ENCODE results near the gene MAP2K6.

Gene MAP2K6

GRCh38 chr17:69539781-69540319 is 125.4 kb downstream of the MAP2K6 start:
- no peak for DNase-seq

- DNase-seq = no peak
Measured at GRCh38 chr17:69540356-69540755, 125.9 kb downstream of the MAP2K6 start.

- DNase-seq = no peak
Measured at GRCh38 chr17:69547230-69547629, 132.7 kb downstream of the MAP2K6 start.

- DNase-seq = no peak
Measured at GRCh38 chr17:69547947-69548346, 133.4 kb downstream of the MAP2K6 start.

GRCh38 chr17:69551212-69552010 is 136.9 kb downstream of the MAP2K6 start:
- no peak for DNase-seq

- no peak for DNase-seq
Measured at GRCh38 chr17:69552986-69553667, 138.6 kb downstream of the MAP2K6 start.

GRCh38 chr17:69555056-69555455 is 140.6 kb downstream of the MAP2K6 start:
- DNase-seq = no peak

- no peak for DNase-seq
Measured at GRCh38 chr17:69557339-69557738, 142.8 kb downstream of the MAP2K6 start.

- DNase-seq = no peak
Measured at GRCh38 chr17:69558796-69559195, 144.3 kb downstream of the MAP2K6 start.

- no peak for DNase-seq
Measured at GRCh38 chr17:69560987-69561441, 146.5 kb downstream of the MAP2K6 start.

GRCh38 chr17:69561462-69561861 is 147.0 kb downstream of the MAP2K6 start:
- no peak for DNase-seq

- DNase-seq = no peak
Measured at GRCh38 chr17:69565447-69565846, 150.9 kb downstream of the MAP2K6 start.

GRCh38 chr17:69567130-69567529 is 152.6 kb downstream of the MAP2K6 start:
- DNase-seq = no peak

- no peak for DNase-seq
Measured at GRCh38 chr17:69572747-69573146, 158.2 kb downstream of the MAP2K6 start.

- DNase-seq = no peak
Measured at GRCh38 chr17:69573396-69573795, 158.9 kb downstream of the MAP2K6 start.

- no peak for DNase-seq
Measured at GRCh38 chr17:69574257-69575197, 160.0 kb downstream of the MAP2K6 start.

- DNase-seq = no peak
Measured at GRCh38 chr17:69575346-69575761, 160.9 kb downstream of the MAP2K6 start.

- DNase-seq = no peak
Measured at GRCh38 chr17:69577098-69577497, 162.6 kb downstream of the MAP2K6 start.

GRCh38 chr17:69578385-69578936 is 164.0 kb downstream of the MAP2K6 start:
- no peak for DNase-seq

GRCh38 chr17:69579961-69580677 is 165.6 kb downstream of the MAP2K6 start:
- DNase-seq = no peak

GRCh38 chr17:69581061-69581961 is 166.8 kb downstream of the MAP2K6 start:
- DNase-seq = no peak
